HG03159 (cell line): ENCODE data around the gene FAM13C.

Experiments used
- ATAC-seq: cut with Tn5 transposase; IDR thresholded peaks from one replicate; pipeline ENCODE4 v1.9.1; 2021; ENCODE audit warnings: mild to moderate bottlenecking, moderate library complexity; ENCODE audit not compliant: unreplicated experiment

FAM13C gene

GRCh38 chr10:59283456-59284091 lies 78.8 kb downstream of the FAM13C start:
- ATAC-seq: no peak

GRCh38 chr10:59281861-59282260 lies 80.5 kb downstream of the FAM13C start:
- no peak for ATAC-seq

GRCh38 chr10:59279991-59280505 lies 82.3 kb downstream of the FAM13C start:
- ATAC-seq: no peak

GRCh38 chr10:59279476-59279875 lies 82.9 kb downstream of the FAM13C start:
- ATAC-seq: no peak

- no peak for ATAC-seq
These were observed 85.4 kb downstream of the FAM13C start for GRCh38 chr10:59276919-59277318.

- no peak for ATAC-seq
These were observed 86.2 kb downstream of the FAM13C start for GRCh38 chr10:59276133-59276532.

- ATAC-seq: no peak
These were observed 88.9 kb downstream of the FAM13C start for GRCh38 chr10:59273445-59273844.

- ATAC-seq: no peak
These were observed 90.3 kb downstream of the FAM13C start for GRCh38 chr10:59272061-59272460.

- ATAC-seq: no peak
These were observed 91.2 kb downstream of the FAM13C start for GRCh38 chr10:59271160-59271559.

GRCh38 chr10:59270492-59270891 lies 91.9 kb downstream of the FAM13C start:
- ATAC-seq: no peak

GRCh38 chr10:59269651-59270050 lies 92.7 kb downstream of the FAM13C start:
- ATAC-seq: no peak

GRCh38 chr10:59268460-59268859 lies 93.9 kb downstream of the FAM13C start:
- no peak for ATAC-seq

- no peak for ATAC-seq
These were observed 96.0 kb downstream of the FAM13C start for GRCh38 chr10:59266321-59266720.

GRCh38 chr10:59265141-59265540 lies 97.2 kb downstream of the FAM13C start:
- no peak for ATAC-seq

GRCh38 chr10:59258890-59259289 lies 103.5 kb downstream of the FAM13C start:
- ATAC-seq: no peak

- no peak for ATAC-seq
These were observed 105.1 kb downstream of the FAM13C start for GRCh38 chr10:59257224-59257623.

- ATAC-seq: no peak
These were observed 106.9 kb downstream of the FAM13C start for GRCh38 chr10:59255463-59255862.

GRCh38 chr10:59252491-59252890 lies 109.9 kb downstream of the FAM13C start:
- no peak for ATAC-seq

- ATAC-seq: no peak
These were observed 116.7 kb downstream of the FAM13C start for GRCh38 chr10:59245686-59246085.

- ATAC-seq: no peak
These were observed 117.5 kb downstream of the FAM13C start for GRCh38 chr10:59244871-59245270.

- no peak for ATAC-seq
These were observed 118.6 kb downstream of the FAM13C start for GRCh38 chr10:59243611-59244195.

- ATAC-seq: no peak
These were observed 119.4 kb downstream of the FAM13C start for GRCh38 chr10:59242991-59243390.

GRCh38 chr10:59242057-59242456 lies 120.3 kb downstream of the FAM13C start:
- no peak for ATAC-seq
